ENCODE results near the gene MS4A10.

The MS4A10 gene

DNA sequence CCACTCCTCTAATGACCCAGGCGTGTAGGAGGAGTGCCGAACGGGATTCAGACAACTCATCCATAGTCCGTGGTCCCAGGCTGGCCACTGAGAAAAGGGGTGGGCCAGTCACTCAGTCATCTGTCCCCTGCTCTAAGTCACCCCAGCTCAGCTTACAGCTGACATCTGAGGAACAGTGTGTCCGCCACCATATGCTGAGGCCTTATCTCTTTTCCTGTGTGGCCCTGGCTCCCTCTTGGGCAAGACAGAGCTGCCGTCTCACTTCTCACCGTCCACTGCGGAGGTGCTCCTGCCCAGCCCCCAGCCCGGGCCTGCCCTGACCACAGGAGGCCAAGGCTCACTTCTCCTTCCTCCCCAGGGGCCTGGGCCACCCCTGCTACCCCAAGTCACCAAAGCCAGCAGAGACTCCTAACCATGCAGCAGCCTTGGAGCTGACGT, 63.6 kb downstream of the MS4A10 start:
- in situ Hi-C loops (cut with MboI; ENCODE audit: low sequenced_read_pairs) = no loop called here

DNA sequence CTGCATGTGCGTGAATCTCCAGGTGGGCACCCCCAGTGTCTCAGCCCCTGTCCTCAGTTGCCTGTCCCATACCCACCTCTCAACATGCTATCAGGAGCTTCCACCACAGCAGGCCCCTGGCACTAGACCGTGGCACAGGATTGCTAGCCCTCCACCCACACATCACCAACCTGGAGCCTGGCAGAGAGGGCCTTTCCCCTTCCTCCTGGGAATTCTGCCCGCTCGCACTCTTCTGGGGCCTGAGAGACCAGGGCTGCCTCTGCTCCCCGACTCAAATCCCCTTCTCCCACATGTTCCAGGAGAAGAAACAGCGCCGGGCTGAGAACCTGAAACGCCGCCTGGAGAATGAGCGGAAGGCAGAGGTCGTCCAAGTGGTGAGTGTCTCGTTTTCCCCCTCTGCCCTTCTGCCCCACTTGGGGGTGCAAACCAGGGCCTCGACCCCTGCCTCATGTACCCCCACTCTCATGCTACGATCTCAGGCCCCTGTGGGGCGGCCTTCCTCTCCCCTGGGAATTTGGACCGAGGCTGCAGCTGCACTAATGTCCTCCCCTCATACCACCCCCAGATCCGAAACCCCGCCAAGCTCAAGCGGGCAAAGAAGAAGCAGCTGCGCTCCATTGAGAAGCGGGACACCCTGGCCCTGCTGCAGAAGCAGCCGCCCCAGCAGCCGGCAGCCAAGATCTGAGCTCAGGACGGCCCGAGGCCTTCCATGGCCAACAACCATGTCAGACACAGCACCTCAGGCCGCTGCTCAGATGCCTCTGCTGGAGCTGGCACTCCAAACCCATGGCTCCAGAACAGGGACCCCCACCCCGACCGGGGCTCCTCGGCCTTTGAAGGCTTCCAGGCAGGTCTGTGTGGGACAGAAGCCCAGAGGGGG, 64.7 kb downstream of the MS4A10 start:
- in situ Hi-C loops (cut with MboI; ENCODE audit: low sequenced_read_pairs) = no loop called here

All from HL-60/S4 treated with phorbol 12-myristate 13-acetate at 8.2 ng/mL for 4 days and 3 days (cell line).